Neural cell (in vitro differentiated cells): ENCODE results near the gene AKAP8L. TPM values are rescaled to one million over a fixed set of nuclear protein-coding genes. Genes with fewer than 3 reads are reported as not detected.

ENCODE experiments used
- H2AFZ ChIP-seq: fragments of 200-600, 300-800 bp; sonication (generic), shearing (Covaris generic); 2 replicates; pipeline ENCODE4 v1.6.0; 2014; ENCODE audit warnings: low read depth, mild to moderate bottlenecking, antibody characterized with exemption, low read length, moderate library complexity
- H3F3A ChIP-seq: fragments of 200-600 bp; shearing (Covaris generic); 2 replicates; pipeline ENCODE4 v1.6.1; 2016; ENCODE audit warnings: mild to moderate bottlenecking, moderate library complexity, mixed read lengths, antibody characterized with exemption, low read length; ENCODE audit not compliant: insufficient read depth, poor library complexity, severe bottlenecking
- H3K27ac ChIP-seq: fragments of 200-600, 300-800 bp; sonication (generic), shearing (Covaris generic); 2 replicates; pipeline ENCODE4 v1.5.1; 2014; ENCODE audit warnings: mild to moderate bottlenecking, low read length, moderate library complexity
- H3K27me3 ChIP-seq: fragments of 300-800, 200-600 bp; sonication (generic), shearing (Covaris generic); 2 replicates; pipeline ENCODE4 v1.6.0; 2014; ENCODE audit warnings: mild to moderate bottlenecking, low read depth, low read length, moderate library complexity; ENCODE audit not compliant: insufficient read depth
- H3K36me3 ChIP-seq: fragments of 300-800, 200-600 bp; sonication (generic), shearing (Covaris generic); 2 replicates; pipeline ENCODE4 v1.5.1; 2014; ENCODE audit warnings: mild to moderate bottlenecking, antibody characterized with exemption, low read length, moderate library complexity; ENCODE audit not compliant: insufficient read depth
- H3K4me2 ChIP-seq: fragments of 300-800, 200-600 bp; sonication (generic), shearing (Covaris generic); 2 replicates; pipeline ENCODE4 v1.6.0; 2014; ENCODE audit warnings: mild to moderate bottlenecking, low read length
- H3K4me3 ChIP-seq: fragments of 300-800, 200-600 bp; sonication (generic), shearing (Covaris generic); 2 replicates; pipeline ENCODE4 v1.5.1; 2014; ENCODE audit warnings: mild to moderate bottlenecking, low read length, moderate library complexity
- H3K79me2 ChIP-seq: fragments of 200-600 bp; shearing (Covaris generic); replicated peaks from 2 replicates; pipeline ENCODE4 v1.6.0; 2014; ENCODE audit warnings: mild to moderate bottlenecking, low read length, moderate library complexity; ENCODE audit not compliant: insufficient read depth
- H3K9ac ChIP-seq: fragments of 300-800, 200-600 bp; sonication (generic), shearing (Covaris generic); 2 replicates; pipeline ENCODE4 v1.6.1; 2016; ENCODE audit warnings: mild to moderate bottlenecking, low read length, mixed read lengths
- H3K9me2 ChIP-seq: fragments of 200-600 bp; shearing (Covaris generic); 2 replicates; pipeline ENCODE4 v1.6.1; 2016; ENCODE audit warnings: mild to moderate bottlenecking, low read length, mixed read lengths; ENCODE audit not compliant: insufficient read depth
- H3K9me3 ChIP-seq: fragments of 200-600, 300-800 bp; sonication (generic), shearing (Covaris generic); 2 replicates; pipeline ENCODE4 v1.6.1; 2016; ENCODE audit warnings: mild to moderate bottlenecking, mixed run types, low read length, moderate library complexity, mixed read lengths
- H4K20me1 ChIP-seq: fragments of 200-600 bp; shearing (Covaris generic); 2 replicates; pipeline ENCODE4 v1.6.1; 2016; ENCODE audit warnings: mild to moderate bottlenecking, mixed run types; ENCODE audit not compliant: insufficient read depth
- EP300 ChIP-seq: fragments of 450-650 bp; conservative IDR thresholded peaks from 2 replicates; pipeline ENCODE4 v1.6.1; 2014; ENCODE audit warnings: antibody characterized with exemption, mild to moderate bottlenecking, moderate library complexity; ENCODE audit not compliant: poor library complexity, severe bottlenecking
- EZH2 ChIP-seq: fragments of 200-600, 300-800 bp; shearing (Covaris generic), sonication (generic); IDR thresholded peaks from 2 replicates; pipeline ENCODE4 v1.6.1; 2014; ENCODE audit warnings: antibody characterized with exemption, low read length, borderline replicate concordance, mild to moderate bottlenecking; ENCODE audit not compliant: insufficient read depth, poor library complexity, severe bottlenecking
- MXI1 ChIP-seq: fragments of 450-650 bp; conservative IDR thresholded peaks from 2 replicates; pipeline ENCODE4 v1.6.1; 2014; ENCODE audit warnings: antibody characterized with exemption, mild to moderate bottlenecking; ENCODE audit not compliant: poor library complexity, severe bottlenecking
- POLR2AphosphoS5 ChIP-seq: IDR thresholded peaks from 2 replicates; pipeline ENCODE4 v1.6.1; 2012
- RAD21 ChIP-seq: fragments of 450-650 bp; conservative IDR thresholded peaks from 2 replicates; pipeline ENCODE4 v1.6.1; 2014; ENCODE audit warnings: antibody characterized with exemption, mild to moderate bottlenecking, moderate library complexity
- SMC3 ChIP-seq: fragments of 450-650 bp; conservative IDR thresholded peaks from 2 replicates; pipeline ENCODE4 v1.6.1; 2014; ENCODE audit warnings: antibody characterized with exemption, mild to moderate bottlenecking, moderate library complexity; ENCODE audit not compliant: poor library complexity
- polyA plus RNA-seq: library from polyadenylated mRNA; depleted of rRNA; stranded (reverse); fragments of >200 nt; gene quantifications from 2 replicates; pipeline ENCODE4 v1.2.3, GENCODE V29; 2014
- TF ChIP-seq, protein P1 (sequence below): IDR thresholded peaks from 2 replicates; pipeline ENCODE4 v1.6.1; 2012; ENCODE audit warnings: borderline replicate concordance
- TF ChIP-seq, protein P2 (sequence below): fragments of 450-650 bp; IDR thresholded peaks from 2 replicates; pipeline ENCODE4 v1.5.1; 2014; ENCODE audit warnings: antibody characterized with exemption, mild to moderate bottlenecking, moderate library complexity; ENCODE audit not compliant: poor library complexity, severe bottlenecking

AKAP8L gene
- polyA plus RNA-seq, 1 donor from 2014 or later: 281 TPM

DNA sequence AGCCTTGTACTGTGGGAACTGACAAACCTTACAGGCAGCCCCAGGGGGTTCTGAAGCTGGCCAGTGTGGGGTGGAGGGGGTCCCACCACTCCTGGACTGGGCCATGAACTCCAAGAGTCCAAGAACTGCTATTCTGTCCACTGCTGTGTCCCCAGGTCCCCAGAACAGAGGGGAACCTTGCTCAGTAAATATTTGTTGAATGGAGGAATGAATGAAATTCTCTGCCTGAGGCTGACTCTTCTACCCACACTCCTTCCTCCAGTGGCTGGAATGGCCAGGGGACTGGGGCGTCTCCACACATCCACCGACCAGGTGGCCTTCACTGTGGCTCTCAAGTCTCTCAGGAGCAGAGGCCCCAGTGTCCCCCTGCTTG is 19.3 kb upstream of the AKAP8L start:
- no peaks in the 10 kb centered on the region for H3K9me2 ChIP-seq
- H4K20me1 ChIP-seq: no peaks in the 10 kb centered on the region
- H3K4me2 ChIP-seq: no peak overlapping the region
- no peaks in the 10 kb centered on the region for H3F3A ChIP-seq
- H3K9me3 ChIP-seq: no peaks in the 10 kb centered on the region
- H3K27ac ChIP-seq: no peak overlapping the region
- H3K79me2 ChIP-seq: peaks cover under 1% of the 10 kb centered on the region
- no peak overlapping the region for H3K9ac ChIP-seq
- no peaks in the 10 kb centered on the region for H3K36me3 ChIP-seq
- no peaks in the 10 kb centered on the region for H3K27me3 ChIP-seq
- no peak overlapping the region for H2AFZ ChIP-seq
- no peak overlapping the region for H3K4me3 ChIP-seq
- TF ChIP-seq, protein P1, sequence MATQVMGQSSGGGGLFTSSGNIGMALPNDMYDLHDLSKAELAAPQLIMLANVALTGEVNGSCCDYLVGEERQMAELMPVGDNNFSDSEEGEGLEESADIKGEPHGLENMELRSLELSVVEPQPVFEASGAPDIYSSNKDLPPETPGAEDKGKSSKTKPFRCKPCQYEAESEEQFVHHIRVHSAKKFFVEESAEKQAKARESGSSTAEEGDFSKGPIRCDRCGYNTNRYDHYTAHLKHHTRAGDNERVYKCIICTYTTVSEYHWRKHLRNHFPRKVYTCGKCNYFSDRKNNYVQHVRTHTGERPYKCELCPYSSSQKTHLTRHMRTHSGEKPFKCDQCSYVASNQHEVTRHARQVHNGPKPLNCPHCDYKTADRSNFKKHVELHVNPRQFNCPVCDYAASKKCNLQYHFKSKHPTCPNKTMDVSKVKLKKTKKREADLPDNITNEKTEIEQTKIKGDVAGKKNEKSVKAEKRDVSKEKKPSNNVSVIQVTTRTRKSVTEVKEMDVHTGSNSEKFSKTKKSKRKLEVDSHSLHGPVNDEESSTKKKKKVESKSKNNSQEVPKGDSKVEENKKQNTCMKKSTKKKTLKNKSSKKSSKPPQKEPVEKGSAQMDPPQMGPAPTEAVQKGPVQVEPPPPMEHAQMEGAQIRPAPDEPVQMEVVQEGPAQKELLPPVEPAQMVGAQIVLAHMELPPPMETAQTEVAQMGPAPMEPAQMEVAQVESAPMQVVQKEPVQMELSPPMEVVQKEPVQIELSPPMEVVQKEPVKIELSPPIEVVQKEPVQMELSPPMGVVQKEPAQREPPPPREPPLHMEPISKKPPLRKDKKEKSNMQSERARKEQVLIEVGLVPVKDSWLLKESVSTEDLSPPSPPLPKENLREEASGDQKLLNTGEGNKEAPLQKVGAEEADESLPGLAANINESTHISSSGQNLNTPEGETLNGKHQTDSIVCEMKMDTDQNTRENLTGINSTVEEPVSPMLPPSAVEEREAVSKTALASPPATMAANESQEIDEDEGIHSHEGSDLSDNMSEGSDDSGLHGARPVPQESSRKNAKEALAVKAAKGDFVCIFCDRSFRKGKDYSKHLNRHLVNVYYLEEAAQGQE: no peak
- TF ChIP-seq, protein P2, sequence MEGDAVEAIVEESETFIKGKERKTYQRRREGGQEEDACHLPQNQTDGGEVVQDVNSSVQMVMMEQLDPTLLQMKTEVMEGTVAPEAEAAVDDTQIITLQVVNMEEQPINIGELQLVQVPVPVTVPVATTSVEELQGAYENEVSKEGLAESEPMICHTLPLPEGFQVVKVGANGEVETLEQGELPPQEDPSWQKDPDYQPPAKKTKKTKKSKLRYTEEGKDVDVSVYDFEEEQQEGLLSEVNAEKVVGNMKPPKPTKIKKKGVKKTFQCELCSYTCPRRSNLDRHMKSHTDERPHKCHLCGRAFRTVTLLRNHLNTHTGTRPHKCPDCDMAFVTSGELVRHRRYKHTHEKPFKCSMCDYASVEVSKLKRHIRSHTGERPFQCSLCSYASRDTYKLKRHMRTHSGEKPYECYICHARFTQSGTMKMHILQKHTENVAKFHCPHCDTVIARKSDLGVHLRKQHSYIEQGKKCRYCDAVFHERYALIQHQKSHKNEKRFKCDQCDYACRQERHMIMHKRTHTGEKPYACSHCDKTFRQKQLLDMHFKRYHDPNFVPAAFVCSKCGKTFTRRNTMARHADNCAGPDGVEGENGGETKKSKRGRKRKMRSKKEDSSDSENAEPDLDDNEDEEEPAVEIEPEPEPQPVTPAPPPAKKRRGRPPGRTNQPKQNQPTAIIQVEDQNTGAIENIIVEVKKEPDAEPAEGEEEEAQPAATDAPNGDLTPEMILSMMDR: no peak
- no peak for TF ChIP-seq EZH2

DNA sequence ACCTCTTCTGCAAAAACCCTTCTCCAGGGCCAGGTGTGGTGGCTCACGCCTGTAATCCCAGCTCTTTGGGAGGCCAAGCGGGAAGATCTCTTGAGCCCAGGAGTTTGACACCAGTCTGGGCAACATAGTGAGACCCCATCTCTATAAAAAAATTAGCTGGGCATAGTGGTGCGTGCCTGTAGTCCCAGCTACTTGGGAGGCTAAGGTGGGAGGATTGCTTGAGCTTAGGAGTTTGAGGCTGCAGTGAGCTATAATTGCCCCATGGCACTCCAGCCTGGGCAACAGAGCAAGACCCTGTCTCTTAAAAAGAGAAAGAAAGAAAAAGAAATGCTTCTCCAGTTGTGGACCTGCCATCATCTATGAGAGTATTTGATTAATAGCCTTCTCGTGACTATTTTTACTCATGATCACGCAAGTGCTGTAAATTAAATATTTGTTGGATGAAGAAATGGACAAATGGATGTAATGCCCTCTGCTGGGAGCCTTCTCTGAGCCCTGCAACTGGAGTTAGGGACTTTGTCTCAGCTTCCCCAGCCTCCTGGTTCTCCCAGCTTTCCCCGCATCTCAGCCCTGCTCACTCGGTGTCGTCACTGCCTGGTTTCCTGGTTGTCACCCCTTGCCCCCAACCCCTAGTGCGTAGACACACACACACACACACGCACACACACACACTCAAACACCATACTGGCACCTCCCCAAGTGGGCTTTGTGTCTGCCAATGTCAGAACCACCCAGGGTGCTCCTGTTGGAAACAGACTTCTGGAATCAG is 18.8 kb upstream of the AKAP8L start:
- Histone ChIP-seq H3K36me3 (no peaks in the 10 kb centered on the region), H3K79me2 (peaks cover 4% of the 10 kb centered on the region), H3F3A (no peaks in the 10 kb centered on the region), H3K27me3 (no peaks in the 10 kb centered on the region), H3K9me3 (no peaks in the 10 kb centered on the region), H3K4me3 (no peak overlapping the region), H3K4me2 (no peak overlapping the region), H3K9ac (no peak overlapping the region), H4K20me1 (no peaks in the 10 kb centered on the region), H2AFZ (no peak overlapping the region), H3K9me2 (no peaks in the 10 kb centered on the region), H3K27ac (no peak overlapping the region)
- TF ChIP-seq POLR2AphosphoS5: no peak
- TF ChIP-seq RAD21: no peak
- no peak for TF ChIP-seq SMC3
- TF ChIP-seq, protein P1: no peak
- no peak for TF ChIP-seq MXI1
- no peak for TF ChIP-seq EP300
- TF ChIP-seq, protein P2: no peak
